IPS-11a (cell line): Measurements from ENCODE around the gene NCKAP5.
"Not testable (repeated sequence)": the region's sequence is repeated elsewhere in the genome, so short reads cannot be mapped to it uniquely, and the experiment has no call there.

ENCODE experiments used
- H3K4me3 ChIP-seq: one replicate; pipeline ENCODE4 v1.5.1; 2013; ENCODE audit warnings: low read depth, low read length, control low read depth

The NCKAP5 gene

DNA sequence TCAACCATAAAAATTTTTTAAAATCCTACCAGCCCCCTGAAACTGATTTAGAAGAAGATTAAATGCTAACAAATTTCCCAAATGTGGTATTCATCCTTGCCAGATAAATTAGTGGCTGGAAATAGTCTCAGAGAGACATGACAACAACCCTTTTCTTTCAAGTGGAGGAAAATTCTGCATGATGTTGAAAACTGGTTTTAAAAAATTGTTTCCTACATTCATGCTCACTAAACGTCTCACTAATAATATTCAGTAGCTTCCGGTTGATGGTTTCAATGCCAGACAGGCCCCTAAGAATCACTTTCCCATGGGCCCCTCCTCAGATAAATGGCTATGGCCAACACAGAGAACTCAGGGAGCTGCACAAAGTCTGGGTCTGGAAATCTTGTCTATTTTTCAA is 43.2 kb downstream of the NCKAP5 start:
- no peak overlapping the region for H3K4me3 ChIP-seq

DNA sequence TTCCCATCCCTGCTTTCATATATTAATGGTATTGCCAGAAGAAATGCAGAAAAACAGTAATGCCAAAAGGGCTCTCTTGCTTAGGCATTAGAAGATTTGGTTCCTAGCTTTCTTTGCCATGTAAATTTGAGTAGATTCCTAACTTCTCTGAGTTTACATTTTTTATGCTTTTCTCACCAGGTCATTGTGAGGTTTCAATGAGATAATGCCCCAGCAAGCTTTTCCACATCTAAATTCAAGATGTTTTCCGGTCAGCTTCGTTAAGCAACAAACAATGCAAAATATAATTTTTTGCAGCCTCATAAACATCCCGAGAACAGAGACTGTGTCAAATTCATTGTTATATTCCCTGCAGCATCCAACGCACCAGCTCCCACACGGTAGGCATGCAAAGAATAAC is 44.9 kb downstream of the NCKAP5 start:
- H3K4me3 ChIP-seq, result no peak overlapping the region

GRCh38 chr2:133522204-133522603 is 46.1 kb downstream of the NCKAP5 start:
- H3K4me3 ChIP-seq, result no peak overlapping the region

DNA sequence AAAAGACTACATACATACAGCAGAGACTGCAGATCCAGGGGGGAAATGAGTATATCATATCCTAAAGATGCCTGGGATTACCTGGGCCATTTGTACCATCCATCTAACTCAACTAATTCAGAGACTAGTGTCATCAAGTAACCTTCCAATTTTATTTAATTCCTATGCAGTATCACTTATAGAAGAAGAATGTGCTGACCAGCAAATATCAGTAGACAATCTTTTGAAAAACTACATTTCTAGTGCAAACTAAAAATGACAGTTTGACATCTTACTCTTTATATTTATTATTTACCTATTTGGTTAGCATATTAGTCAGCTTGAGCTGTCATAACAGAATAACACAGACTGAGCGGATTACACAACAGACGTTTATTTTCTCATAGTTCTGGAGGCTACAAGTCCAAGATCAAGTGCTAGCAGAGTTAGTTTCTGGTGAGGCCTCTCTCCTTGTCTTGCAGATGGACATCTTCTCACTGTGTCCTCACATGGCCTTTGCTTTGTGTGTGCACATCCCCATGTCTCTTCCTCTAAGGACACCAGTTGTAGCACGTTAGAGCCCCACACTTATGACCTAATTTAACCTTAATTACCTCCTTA is 47.0 kb downstream of the NCKAP5 start:
- no peak overlapping the region for H3K4me3 ChIP-seq

- not testable (repeated sequence) for H3K4me3 ChIP-seq
Measured at GRCh38 chr2:133519677-133520076, 48.6 kb downstream of the NCKAP5 start.

GRCh38 chr2:133518700-133519344 is 49.4 kb downstream of the NCKAP5 start:
- no peak overlapping the region for H3K4me3 ChIP-seq

GRCh38 chr2:133517876-133518275 is 50.4 kb downstream of the NCKAP5 start:
- no peak overlapping the region for H3K4me3 ChIP-seq

DNA sequence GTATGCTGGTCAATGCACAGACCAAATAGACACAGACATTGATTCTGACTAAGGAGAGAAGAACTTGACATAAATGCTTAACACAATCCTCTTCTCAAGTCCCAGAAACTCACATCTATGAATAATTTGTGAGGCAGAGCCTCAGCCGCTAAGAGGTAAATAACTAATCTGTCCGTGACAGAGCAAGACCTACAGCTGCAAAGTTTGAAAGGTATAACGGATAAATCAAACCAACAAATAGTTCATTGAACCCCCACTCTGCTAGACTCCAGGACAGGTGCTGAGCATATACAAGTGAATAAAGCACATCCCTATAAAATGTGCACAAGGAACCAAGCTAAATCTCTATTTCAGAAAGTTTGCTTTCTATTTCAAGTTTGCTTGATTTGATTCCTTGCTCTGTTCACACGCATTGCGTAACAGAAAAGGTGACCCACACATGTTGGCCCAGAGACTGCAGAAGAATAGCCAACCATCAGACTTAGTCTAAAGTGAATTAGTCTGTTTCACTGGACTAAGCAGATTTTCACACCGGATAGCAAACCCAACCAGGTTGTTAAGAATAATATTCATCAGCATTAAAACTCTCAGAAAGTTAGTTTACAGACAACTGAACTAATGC is 51.7 kb downstream of the NCKAP5 start:
- H3K4me3 ChIP-seq, result no peak overlapping the region

DNA sequence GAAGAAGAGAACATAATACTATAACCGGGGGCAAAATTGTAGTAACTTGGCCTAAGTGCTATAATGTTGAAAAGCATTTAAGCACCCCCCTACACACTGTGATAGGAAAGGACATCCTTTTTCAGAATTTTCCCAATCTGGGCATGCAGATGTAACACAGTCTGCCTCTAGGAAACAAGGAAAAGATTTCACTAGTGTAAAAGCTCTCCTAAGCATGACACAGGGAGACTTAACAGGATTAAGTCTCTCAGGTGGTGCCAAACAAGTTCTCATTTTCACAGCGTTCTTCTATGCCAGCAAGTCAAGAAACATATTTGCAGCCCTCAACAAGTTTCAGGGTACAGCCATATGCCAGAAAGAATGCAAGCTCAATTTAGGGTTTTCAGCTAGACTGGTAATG is 53.0 kb downstream of the NCKAP5 start:
- H3K4me3 ChIP-seq, result no peak overlapping the region

GRCh38 chr2:133513893-133514292 is 54.4 kb downstream of the NCKAP5 start:
- no peak overlapping the region for H3K4me3 ChIP-seq

DNA sequence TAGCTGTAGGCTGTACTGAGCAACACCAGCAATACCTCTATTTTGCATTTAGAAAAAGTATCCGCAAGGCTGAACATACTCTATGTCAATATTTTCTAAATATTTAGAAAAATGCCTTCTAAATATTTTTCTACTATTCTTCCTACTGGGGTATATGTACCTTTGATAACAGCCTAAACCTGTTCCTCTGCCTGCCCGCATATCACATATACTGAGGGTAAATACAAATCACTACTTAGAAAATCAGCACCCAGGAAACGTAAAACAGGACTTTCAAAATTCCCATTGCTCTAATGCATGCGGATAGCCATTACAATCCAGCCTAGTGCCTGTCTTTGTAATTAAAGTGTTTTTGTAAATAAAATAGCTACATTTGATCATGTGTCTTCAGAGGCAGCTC is 56.1 kb downstream of the NCKAP5 start:
- H3K4me3 ChIP-seq, result no peak overlapping the region

- H3K4me3 ChIP-seq, result no peak overlapping the region
Measured at GRCh38 chr2:133511679-133512078, 56.6 kb downstream of the NCKAP5 start.

GRCh38 chr2:133509777-133510176 is 58.5 kb downstream of the NCKAP5 start:
- no peak overlapping the region for H3K4me3 ChIP-seq

DNA sequence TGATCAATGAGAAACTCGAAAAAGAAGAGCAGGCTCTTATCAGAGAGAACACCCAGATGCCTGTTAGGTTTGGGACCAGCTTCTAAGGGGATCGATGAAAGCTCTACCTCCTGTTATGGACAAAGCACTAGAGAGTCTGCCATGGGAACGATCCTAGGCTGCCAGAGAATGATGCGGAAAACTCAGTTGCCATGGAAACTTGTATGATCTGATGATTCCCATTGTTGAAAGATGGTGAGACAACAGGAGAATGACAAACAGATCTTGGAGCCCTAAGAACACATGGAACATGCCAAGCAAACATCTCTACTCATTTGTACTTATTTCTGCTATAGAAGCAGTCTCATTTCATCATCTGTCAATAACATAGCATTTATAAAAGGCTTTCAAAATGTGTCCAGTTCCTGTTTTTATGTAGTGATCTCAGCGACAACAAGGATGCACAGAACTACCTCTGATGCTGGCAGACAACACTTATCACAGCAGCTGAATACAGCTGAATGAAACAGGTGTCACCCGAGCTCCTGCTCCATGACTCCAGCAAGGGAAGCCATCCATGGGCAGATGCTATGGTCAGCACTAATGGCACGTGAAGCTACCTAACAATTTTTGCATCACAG is 59.6 kb downstream of the NCKAP5 start:
- no peak overlapping the region for H3K4me3 ChIP-seq

DNA sequence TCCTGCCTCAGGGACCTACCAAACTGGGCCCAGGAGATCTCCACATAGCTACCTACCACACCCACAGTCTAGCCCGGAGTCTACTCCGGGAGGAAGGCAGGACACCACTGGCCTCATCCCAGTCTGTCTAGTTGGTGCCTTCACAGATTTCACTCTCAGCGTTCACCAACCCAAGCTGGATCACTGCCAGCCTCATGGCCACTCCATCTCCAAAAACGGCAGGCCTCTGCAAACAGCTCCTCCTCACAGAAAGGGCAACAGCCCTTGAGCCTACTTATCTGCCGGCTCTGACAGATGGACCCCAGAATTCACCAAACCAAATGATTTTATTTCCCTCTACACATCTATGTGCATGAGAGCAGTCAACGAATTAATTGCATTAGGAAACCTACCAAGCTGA is 61.3 kb downstream of the NCKAP5 start:
- no peak overlapping the region for H3K4me3 ChIP-seq

GRCh38 chr2:133504566-133505505 is 63.4 kb downstream of the NCKAP5 start:
- H3K4me3 ChIP-seq, result no peak overlapping the region

DNA sequence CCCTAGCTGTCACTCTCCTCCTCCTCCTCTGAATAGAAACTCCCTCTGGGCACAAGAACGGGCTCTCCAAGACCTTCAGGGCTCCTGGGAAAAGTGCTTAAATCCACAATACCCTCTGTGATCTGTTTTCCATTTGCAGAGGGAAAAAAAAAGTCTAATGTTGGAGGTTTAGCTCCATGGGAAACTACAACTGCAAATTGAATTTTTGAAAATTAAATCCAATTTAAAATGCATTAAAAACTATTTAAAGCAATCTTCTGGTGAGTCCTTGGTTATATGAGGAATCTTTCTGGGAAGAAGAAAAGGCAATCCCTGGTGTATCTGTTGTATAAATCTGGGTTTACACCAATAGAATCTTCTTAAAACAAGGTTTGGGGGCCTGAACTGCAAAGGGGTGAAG is 64.3 kb downstream of the NCKAP5 start:
- H3K4me3 ChIP-seq, result no peak overlapping the region

DNA sequence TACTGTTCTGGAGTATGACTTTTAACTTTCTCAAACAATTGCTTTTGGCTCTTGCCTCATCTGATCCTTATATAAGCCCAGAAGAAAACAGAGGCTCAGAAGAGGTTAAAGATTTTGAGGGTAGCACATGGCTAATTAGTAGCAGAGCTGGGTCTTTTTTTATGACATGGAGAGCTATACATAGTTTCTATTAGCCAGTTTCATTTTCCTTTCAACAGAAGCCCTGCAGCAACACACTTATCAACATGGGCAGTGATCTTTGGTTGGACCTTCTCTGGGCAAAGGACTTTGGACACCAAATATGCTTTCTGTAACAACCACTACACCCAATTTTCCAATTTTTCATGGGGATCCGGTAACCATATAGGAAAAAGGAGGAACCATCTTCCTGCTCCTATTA is 64.9 kb downstream of the NCKAP5 start:
- H3K4me3 ChIP-seq, result no peak overlapping the region

DNA sequence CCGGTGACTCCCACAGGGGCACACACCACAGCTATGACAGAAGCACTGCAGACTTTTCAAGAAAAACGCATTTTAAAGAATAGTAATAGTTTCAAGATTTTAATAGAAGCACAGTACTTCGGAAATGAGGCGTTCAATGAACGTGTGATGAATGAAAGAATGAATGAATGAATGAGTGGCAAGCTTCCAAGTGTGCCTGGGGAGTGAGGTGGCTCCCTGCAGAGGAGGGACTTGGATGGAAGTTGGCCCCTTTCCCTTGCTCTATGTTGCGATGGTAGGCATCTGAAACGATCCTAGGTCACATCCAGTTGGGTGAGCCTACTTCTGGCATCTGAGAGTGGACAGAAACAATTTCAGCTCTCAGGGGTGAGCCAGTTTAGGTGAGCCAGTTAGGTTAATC is 65.6 kb downstream of the NCKAP5 start:
- no peak overlapping the region for H3K4me3 ChIP-seq

DNA sequence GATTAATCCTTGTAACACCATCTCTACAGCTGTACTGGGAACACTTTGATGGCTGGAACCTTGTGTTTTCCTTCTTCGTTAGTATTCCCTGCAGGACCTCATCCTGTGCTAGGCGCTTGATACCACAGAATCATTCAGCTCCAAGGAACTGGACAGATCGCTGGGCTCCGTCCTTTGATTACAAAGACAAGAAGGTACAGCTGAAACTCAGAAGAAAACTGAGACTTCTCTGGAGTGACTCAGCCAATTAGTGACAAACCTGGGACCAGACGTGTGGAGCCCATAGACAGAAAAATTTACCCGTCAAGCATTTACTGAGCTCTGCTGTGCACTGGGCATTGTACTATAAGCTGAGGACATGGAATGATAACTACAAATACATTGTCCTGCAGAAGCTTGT is 67.3 kb downstream of the NCKAP5 start:
- no peak overlapping the region for H3K4me3 ChIP-seq
